Measurements from ENCODE around the gene KIAA0232.
A peak's percentile ranks its signal among the peaks of the same experiment; 100 is the strongest.

Gene KIAA0232

DNA sequence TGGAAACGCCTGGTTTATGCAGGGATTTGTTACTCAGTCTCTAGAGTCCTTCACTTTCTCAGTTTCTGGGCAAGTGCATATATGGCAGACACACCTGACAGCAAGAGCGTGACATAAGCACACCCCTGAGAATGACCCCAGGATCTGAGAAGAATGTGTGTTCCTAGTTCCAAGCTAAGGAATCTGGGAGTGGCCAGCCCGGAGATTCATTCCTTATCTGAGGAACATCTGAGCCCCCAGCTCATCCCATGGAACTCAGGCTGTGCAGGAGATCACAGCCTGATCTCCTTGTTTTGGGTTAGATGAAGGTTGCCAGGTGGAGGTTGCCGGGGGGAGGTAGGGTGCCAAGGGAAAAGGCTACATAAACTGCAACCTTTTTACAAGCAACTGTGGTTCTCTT is 23.8 kb upstream of the KIAA0232 start:
- DNase-seq: no peak

DNA sequence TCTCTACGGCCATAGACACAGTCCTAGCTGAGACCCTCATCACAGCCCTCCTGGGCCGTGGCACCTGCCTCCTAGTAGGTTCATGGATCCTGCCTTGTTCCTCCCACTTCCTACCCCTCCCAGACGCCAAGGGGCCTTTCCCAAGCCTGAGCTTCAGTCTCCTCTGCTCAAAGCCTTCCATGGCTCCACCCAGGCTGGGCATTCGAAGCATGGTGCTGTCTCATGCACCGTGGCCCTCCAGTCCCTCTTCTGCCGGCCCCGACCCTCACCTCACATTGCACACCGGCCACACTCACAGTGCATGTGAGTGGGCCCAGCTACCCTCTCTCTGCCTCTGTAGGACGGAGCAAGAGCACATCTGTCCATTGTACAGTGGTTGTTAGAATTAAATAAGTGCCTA is 21.7 kb upstream of the KIAA0232 start:
- DNase-seq: no peak

DNA sequence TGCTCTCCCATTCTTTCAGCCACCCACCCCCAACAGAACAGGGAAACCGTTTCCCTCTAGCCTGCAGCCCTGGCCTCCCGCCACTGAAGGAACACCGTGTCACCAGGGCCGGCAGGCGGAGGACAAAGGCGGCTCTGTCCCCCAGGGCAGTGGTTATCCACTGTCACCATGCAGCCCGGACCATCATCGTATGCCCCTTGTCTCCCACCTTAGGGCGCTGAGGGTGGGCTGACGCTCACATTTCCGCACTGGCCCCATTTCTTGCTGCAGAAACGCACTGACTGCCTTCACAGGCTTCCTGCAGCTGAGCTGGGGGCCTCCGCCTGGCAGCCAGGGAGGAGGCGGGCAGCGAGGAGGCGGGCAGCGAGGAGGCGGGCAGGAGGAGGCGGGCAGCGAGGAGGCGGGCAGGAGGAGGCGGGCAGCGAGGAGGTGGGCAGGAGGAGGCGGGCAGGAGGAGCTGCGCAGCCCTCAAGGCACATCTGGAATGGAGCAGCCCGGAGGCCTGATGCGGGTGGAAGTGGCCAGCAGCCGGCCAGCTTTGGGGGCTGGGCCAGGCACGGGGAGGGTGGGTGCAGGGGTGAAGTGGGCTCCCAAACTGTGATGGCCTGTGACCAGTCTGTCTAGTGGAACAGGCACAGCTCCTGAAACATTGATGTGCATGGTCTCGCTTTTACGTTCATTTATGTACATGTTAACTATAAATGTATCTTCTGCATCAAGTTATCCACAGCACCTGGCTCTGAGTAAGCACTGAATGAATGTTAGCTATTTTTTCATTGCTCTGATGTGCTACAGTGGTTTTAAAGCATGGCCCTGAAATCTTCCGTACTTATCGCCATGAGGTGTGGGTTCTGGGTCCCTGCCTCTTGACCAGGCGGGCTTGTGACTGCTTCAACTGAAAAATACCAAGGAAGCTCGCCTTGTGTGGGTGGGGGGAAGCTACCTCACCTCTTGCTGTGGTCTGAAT is 20.6 kb upstream of the KIAA0232 start:
- DNase-seq: no peak

DNA sequence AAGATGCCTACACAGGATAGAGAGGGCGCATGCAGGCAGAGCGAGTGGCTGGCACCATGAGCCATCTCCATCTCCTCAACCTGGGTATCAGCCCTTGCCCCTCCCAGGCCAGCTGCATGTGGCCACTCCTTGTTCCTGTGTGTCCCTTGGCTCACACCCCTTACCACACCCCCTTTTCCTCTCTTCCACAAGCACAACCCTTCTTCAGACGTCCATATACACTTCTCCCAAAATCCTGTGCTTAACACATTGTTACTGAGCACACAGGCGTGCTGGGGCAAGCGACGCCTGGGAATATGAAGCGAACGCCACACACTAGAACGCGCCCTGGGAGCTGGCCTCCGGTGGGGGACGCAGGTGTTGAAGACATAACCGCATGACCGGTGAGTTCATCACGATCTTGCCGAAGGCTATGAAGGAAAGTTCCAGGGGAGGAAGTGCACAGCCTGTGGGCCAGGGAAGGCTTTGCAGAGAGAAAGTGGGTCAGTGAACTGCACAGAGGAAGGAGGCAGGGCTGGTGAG is 19.1 kb upstream of the KIAA0232 start:
- peak; percentile 38 for DNase-seq

DNA sequence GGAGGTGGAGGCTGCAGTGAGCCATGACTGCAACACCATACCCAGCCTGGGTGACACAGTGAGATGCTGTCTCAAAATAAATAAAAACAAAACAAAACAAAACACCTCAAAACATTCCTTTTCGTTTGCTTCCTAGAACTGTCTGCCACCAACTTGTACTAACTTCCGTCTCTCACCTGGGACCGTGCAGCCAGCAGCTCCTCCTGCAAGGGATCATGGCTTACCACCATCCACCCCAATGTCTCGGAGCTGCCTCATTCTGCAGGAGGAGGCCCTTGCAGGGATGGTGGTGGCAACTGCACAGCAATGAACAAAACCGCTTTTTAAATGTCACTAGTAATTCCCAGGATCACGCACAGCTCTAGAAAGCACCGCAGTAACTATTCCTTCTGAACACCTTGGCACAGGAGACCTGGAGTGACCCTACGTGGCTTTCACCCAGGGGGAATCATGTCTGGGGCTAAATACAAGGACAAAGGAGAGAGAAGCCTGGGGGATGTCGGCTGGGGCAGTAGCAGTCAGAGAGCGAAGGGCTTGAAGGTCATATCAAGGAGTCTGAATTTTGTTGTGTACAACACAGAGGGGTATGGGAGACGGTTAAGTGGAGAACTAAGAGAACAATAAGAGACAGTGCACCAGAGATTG is 17.4 kb upstream of the KIAA0232 start:
- DNase-seq: no peak

DNA sequence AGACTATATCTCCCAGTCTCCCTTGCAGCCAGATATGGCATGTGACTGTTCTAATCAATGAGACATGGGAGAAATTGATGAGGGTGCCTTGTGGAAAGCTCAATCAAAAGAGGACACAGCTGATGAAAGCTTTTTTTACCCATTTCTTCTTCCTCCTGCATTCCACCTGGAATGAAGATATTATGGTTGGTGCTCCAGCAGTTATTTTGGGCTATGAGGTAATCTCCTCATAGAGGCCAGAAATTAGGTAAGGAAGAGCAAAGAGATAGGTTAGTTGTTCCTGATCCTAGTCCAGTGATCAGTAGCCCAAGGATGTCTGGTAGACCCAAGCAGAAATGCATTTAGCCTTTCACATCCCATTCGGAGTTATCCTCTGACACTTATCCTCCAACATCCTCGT is 16.8 kb upstream of the KIAA0232 start:
- no peak for DNase-seq

DNA sequence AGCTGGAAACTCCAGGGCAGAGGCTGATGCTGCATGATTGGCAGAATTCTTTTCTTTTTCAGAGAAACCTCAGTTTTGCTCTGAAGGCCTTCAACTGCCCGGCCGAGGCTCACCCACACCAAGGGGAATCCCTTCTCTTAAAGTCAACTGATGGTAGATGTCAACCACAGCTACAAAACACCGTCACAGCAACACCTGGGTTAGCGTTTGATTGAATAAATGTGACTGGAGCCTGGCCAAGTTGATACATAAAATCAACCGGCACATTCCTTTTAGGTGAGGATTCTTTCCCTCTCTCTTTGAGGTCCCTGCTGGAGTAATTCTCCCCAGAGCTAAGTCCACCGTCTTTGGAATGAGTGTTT is 15.2 kb upstream of the KIAA0232 start:
- DNase-seq: no peak

DNA sequence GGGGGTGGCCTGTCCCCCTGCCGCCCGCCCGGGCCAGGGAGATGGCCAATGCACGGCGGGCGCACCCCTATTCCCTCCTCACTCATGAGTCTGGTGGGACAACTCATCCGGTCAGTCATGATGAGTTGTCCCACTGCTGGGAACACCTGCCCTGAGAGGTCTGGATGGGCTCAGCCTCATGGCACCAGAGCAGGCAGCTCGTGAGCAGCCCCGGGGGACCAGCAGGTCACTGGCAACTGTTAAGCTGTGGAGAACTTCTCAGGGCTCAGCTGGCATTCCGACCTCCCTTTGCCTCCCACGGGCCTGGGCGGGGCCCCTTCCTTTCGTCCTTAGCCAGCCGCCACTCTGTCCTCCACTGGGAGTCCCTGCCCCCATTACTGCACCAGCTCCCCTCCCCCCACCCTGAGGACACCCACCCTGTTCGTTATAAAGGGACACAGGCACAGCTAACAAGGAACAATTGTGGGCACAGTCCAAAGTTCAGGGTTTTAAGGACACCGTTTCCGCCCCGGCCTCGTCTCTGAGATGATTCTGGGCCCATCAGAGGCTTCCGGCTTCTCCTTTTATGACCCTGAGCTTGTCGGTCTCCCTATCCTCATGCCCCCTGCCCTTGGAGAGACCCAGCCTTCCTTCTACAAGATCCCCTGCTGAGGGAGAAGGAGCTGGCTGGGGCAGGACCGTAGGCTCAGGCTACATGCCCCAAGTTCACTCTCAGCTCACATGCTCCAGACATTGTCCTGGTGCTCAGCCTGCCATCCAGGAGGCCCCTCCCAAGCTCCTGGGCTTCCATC is 14.6 kb upstream of the KIAA0232 start:
- DNase-seq: no peak

DNA sequence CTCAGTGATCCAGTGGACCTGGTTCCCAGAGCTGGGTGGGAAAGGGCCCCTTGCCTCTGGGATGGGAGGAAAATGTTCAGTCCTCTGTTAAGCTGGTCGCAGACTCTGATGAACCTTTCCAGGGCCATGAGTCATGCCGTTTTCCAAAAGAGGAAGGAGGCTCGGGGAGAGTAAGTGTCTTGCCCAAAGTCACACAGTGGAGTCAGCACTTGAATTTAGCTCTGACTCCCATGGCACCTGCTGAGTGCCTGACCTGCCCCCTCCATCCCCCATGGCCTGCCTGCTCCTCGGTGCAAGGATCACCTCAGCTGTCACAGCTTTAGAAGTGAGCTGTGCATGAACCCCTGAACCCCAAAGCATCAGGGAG is 14.0 kb upstream of the KIAA0232 start:
- no peak for DNase-seq

DNA sequence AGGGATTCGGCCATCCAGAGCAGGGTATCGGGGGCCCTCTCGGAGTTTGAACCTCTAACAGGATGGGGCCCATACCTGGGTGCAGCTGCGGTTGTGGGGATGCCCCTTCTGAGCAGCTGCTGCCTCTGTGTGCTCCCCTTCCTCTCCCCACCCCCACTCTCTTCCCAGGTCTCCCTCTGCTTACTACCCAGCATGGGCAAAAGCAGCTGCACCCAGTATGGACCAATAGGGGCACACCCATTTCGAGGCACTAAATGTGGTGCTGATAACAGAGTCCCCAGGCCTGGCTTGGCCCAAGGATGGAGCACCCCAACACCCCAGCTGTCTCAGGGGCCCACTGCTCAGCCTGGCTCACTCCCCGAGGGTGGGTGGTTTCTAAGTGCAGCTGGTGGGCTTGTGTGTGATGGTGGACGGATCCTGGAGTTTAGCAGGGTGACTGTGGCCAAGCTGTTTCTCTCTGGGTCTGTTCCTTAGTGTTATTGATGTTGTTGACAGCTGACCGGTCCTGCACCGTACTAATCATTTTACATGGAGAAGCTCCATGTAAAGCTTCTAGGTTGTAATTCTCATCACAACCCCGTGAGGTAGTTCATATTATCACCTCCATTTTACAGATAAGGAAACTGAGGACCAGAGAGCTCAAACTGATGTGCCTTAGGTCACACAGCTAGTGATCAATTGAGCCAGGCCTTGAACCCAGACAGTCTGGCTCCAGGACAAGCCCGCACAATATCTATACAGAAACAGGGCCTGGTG is 13.1 kb upstream of the KIAA0232 start:
- DNase-seq: no peak

DNA sequence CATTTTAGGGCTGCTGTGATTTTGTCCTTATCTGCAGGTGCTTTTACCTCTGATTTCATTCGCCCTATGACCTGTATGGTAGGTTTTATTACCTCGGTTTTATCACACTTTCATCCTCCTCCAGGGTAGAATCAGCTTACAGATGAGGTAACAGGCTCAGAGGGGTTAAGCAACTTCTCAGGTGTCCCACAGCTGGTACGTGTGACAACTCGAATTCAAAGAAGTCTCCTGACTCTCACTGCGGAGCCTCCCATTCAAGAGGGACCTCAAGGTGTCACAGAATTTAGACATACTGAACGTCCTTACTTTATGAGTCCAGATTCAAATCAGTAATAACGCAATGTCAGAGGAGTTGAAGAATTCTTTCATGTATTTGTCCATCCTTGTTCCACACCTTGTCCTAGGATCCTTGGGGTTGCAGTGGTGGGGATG is 12.5 kb upstream of the KIAA0232 start:
- no peak for DNase-seq

DNA sequence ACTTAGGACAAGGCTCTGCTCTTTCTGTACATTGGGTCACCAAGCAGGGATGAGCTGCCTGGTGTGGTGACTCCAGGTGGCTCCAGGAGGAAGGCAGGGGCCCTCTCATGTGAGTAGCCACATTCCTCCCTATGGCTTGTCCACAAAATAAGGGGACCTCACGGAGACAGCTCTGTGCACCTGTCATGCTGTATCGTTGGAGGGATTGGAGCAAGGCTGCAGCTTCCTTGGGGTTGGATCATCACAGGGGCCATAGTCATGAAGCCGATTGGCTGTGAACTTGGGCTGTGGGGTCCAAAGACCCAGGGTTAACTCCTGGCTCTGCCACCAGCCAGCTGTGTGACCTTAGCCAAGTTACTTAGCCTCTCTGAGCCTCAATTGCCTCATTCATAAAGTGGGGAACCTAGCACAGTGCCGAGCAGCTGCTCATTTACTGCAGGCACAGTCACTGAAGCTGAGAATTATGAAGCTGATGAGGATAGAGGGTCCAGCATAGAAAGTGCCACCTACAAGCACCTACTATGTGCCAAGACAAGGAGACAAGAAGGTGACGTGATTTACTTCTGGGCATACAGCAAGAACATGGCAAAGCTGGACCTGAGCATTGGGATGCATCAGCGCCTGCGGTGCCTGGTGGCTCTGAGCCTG is 11.8 kb upstream of the KIAA0232 start:
- DNase-seq: no peak

DNA sequence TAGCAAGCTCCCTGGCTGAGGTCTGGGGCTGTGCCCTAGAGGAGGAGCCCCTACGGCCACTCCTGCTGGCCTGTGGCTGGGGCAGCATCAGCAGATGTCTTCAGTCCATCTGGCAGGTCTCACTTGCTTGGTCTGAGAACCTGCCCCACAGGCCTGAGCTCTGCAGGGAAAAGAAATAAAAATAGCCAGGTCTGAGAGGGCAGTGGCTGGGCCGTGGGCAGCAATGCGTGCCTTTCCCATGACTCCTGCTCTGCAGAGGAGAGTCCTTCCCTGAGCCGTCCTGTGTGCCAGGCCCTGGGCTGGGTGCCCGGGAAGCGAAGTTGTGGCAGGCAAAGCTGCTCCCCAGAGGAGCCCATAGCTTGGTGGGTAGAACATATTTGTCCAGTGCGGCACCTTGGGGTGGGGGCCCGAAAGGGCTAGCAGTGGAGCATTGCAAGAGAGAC is 11.3 kb upstream of the KIAA0232 start:
- DNase-seq: no peak

DNA sequence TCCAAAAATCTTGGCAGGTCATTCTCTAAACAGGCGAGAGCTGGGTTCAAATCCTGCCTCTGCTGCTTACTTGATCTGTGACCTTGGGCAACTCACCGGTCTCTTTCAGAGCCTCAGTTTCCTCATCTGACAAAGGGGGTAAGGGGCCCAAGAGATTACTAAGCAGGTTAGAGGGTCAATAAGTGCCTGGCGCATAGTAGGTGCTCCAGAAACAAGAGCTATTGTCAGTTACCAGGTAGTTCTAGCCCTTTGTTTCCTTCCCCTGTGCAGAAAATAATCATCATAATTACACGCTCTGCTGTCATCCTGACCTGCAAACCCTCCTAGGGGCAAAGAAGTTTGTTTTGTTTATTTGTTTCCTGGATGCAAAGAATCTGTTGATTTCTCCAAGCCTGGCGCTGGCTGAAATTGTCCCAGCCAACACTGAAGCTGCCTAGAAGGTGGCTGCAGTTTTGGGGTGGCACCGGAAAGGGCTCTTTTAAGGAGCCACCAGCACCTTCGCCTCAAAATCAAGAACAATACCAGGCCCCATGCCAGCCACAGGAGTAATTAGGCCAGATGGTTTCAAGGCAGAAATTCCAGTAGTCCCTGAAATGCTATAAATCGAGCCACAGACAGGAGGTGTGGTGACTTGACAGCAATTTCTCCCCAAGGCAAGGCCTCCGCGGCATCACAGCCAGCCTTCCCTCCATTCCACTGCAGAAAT is 10.2 kb upstream of the KIAA0232 start:
- no peak for DNase-seq

DNA sequence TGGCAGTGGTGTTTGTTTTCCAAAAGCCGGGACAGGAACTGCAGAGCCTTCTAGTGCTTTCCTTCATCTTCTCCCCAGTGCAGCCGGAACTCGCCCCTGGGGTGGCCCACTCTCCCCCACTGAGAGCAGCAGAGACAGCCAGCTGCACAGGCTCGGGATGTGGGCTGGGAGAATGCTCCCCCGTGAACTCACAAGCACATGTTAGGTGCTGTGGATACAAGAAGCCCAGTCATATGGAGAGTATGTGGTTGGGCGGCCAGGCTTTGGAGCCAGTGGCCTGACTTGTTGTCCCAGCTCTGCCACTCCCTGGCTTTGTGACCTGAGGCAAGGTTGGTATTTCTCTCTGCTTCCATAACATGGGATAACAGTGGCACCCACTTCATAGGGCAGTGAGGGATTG is 9.4 kb upstream of the KIAA0232 start:
- DNase-seq: no peak

DNA sequence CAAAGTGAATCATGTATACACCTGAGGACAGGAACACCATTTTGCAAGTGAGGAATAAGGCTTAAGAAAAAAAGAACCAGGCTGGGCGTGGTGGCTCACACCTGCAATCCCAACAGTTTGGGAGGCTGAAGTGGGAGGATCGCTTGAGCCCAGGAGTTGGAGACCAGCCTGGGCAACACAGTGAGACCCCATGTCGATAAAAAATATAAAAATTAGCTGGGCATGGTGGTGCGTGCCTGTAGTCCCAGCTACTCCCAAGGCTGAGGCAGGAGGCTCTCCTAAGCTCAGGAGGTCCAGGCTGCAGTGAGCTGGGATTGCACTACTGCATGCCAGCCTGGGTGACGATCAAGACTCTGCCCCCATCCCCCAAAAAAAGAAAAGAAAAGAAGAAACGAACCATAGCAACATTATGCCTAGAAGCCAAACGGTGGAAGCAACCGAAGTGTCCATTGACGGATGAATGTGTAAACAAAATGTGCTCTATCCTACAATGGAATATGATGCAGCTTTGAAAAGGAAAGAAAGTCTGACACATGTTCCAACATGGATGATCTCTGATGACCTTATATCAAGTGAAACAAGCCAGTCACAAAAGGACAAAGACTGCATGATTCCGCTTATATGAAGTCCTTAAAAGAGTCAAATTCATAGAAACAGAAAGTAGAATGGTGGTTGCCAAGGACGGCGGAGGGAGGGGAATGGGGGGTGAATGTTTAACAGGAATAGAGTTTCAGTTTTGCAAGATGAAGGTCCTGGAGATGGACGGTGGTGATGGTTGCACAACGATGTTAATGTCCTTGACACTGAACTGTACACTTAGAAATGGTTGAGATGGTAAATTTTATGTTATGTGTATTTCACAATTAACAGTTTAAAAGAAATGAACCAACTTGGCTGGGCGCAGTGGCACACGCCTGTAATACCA is 8.6 kb upstream of the KIAA0232 start:
- no peak for DNase-seq

DNA sequence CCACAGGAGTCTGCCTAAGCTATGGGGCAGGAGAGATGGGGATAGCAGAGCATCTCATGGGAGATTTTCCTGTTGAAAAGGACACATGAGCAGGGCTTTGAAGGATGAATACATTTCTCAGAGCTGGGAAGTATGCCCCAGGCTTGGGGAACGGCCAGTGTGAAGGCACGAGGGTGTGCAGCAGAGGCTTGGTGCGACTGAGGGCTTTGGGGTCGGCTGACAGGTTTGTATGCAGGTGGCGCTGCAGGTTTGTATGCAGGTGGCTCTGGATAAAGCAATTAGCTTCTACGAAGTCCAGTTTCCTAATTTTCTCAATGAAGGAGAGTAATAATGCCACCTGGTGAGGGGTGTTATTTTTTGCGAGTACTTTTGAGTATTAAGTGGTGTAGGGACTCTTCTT is 6.8 kb upstream of the KIAA0232 start:
- DNase-seq: no peak

DNA sequence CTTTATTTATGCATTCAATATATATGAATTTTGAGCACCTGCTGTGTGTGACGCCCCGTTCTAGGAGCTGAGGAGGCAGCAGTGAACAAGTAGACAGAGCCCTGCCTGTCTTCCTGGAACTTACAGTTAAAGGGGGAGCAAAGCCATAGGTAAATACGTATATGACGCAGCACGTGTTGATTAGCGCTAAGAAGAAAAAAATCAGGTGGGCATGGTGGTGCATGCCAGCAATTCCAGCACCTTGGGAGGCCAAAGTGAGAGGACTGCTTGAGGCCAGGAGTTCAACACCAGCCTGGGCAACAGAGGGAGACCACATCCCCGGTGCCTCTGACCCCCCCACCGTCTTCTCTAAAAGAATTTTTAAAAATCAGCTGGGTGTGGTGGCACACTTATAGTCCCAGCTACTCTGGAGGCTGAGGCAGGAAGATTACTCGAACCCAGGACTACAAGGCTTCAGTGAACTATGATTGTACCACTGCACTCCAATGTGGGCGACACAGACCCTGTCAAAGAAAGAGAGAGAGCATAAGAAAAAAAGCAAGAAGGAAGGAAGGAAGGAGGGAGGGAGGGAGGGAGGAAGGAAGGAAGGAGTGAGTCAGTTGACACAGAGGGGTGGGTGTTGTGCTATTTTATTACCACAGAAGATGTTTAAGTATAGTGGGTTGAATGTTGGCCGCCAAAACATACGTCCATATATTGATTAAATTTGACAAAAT is 5.4 kb upstream of the KIAA0232 start:
- no peak for DNase-seq

DNA sequence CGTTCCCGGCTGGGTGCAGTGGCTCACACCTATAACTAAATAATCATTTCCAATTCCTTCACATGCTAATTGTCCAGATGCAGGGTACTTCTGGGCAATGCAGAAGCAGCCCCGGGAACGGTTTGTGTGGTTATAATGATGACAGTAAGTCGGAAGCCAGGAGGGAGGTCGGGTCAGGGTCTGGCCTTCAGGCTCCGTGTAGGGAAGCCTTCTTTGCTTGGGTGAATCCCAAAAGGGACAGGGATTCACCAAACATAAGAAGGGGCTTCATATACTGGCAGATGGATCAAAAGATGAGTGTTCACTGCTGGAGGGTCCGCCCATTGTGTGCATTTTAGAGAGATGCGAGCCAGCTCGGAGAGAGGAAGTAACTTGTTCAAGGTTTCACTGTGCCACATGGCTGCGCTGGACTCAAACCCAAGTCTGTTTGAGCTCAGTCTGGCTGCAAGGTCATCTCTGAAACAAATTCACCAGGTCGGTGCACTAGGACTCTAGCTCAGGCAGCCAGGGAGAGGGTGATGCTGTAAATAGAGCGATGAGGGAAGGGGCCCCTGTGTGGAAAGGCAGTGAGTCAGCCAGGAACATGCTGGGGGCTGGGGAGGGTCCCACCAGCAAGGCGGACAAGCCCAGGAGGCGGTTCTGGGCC is 4.8 kb upstream of the KIAA0232 start:
- DNase-seq: no peak
